Measurements from ENCODE around the gene TNFSF4.

DNA sequence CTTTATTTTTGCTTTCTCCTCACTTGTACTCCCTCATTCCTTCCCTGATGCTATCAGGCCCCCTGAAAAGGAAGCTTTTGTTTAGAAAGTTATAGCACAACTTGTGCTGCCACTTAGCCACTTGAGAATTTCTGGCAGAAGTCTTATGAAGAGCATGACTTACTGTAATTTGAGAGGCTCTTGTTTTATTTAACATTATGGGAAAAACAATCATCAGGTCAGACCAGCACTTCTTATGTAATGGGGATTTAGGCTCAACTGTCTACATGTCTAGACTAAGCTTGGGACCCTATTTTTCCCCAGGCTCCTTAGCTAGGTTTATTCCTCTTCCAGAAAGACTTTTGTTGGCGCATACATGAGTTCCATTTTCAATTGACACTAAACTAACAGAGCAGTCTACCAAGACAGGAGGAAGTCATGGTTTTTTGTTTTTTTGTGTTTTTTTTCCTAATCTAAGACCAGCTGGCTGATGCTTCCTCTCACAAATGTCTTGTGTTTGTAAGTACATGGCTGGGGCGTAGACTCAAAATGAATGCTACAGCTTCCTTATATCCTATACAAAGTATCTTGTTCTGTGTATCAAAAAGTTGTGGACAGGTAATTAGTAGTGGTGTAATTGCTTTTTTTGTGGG lies 31.5 kb downstream of the TNFSF4 start:
- TF ChIP-seq, protein P1, sequence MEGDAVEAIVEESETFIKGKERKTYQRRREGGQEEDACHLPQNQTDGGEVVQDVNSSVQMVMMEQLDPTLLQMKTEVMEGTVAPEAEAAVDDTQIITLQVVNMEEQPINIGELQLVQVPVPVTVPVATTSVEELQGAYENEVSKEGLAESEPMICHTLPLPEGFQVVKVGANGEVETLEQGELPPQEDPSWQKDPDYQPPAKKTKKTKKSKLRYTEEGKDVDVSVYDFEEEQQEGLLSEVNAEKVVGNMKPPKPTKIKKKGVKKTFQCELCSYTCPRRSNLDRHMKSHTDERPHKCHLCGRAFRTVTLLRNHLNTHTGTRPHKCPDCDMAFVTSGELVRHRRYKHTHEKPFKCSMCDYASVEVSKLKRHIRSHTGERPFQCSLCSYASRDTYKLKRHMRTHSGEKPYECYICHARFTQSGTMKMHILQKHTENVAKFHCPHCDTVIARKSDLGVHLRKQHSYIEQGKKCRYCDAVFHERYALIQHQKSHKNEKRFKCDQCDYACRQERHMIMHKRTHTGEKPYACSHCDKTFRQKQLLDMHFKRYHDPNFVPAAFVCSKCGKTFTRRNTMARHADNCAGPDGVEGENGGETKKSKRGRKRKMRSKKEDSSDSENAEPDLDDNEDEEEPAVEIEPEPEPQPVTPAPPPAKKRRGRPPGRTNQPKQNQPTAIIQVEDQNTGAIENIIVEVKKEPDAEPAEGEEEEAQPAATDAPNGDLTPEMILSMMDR (conservative IDR thresholded peaks at IDR 0.05; ENCODE audit: low read depth, low read length): no peak
- TF ChIP-seq EZH2phosphoT487 (IDR thresholded peaks at IDR 0.05; ENCODE audit: borderline replicate concordance, low read length) (no peak), EZH2 (IDR thresholded peaks at IDR 0.05; ENCODE audit: low read length, unreplicated experiment) (no peak)
